ENCODE data around the gene NKX3-2.

DNA sequence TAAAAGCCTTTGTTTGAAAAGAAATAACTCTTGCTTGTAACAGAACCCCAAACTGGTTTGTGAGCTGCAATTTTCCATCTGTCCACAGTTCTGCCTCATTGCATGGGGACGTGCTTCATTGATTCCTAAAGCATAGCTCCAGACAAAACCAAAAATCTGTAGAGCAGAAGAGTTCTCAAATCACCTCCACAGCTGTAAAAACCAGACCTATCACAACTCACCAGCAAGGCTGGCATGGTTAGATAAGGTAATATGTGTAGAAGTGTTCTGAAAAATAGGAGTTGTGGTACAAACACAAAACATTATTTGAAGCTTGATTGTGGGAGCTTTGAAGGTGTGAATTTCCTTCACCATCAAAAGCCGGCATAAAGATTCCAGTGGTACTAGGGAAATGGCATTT, 47.7 kb downstream of the NKX3-2 start:
- TF ChIP-seq, protein P1, sequence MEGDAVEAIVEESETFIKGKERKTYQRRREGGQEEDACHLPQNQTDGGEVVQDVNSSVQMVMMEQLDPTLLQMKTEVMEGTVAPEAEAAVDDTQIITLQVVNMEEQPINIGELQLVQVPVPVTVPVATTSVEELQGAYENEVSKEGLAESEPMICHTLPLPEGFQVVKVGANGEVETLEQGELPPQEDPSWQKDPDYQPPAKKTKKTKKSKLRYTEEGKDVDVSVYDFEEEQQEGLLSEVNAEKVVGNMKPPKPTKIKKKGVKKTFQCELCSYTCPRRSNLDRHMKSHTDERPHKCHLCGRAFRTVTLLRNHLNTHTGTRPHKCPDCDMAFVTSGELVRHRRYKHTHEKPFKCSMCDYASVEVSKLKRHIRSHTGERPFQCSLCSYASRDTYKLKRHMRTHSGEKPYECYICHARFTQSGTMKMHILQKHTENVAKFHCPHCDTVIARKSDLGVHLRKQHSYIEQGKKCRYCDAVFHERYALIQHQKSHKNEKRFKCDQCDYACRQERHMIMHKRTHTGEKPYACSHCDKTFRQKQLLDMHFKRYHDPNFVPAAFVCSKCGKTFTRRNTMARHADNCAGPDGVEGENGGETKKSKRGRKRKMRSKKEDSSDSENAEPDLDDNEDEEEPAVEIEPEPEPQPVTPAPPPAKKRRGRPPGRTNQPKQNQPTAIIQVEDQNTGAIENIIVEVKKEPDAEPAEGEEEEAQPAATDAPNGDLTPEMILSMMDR (conservative IDR thresholded peaks at IDR 0.05; ENCODE audit: low read depth, low read length) = no peak
- no peak for TF ChIP-seq EZH2 (IDR thresholded peaks at IDR 0.05; ENCODE audit: borderline replicate concordance, low read depth, low read length, poor library complexity, severe bottlenecking)

Data from A673 (cell line).